ENCODE data around the gene PIGU.

Gene PIGU

DNA sequence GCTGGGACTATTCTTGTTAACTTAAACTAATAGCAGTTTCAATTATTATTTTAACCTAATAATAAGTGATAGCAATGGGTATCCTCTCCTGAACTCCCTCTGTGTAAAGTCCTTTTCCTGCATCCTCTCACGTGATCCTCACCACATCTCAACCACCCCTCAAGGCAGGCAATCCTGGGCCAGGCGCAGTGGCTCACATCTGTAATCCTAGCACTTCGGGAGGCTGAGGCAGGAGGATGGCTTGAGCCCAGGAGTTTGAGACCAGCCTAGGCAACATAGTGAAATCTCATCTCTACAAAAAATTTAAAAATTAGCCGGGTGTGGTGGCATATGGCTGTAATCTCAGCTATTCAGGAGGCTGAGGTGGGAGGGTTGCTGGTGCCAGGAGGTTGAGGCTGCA is 94.7 kb downstream of the PIGU start:
- H3K9ac ChIP-seq (ENCODE audit: insufficient read length): no peak overlapping the region
- TF ChIP-seq EZH2 (IDR thresholded peaks at IDR 0.05) (no peak), FOXP2 (optimal IDR thresholded peaks at IDR 0.05; ENCODE audit: control extremely low read depth, extremely low read length, insufficient read depth) (no peak), POLR2AphosphoS5 (IDR thresholded peaks at IDR 0.05; ENCODE audit: borderline replicate concordance, low read depth, low read length) (no peak)
- DNase-seq (ENCODE audit: low read depth, low spot score): no peak
- peaks cover 6% of the 10 kb centered on the region for H3K36me3 ChIP-seq (ENCODE audit: insufficient read depth, low read length)
- H3K4me3 ChIP-seq: no peak overlapping the region
- no peaks in the 10 kb centered on the region for H3K9me3 ChIP-seq (ENCODE audit: low read depth, low read length)
- H3K27ac ChIP-seq: peak overlapping the region; percentile 79

DNA sequence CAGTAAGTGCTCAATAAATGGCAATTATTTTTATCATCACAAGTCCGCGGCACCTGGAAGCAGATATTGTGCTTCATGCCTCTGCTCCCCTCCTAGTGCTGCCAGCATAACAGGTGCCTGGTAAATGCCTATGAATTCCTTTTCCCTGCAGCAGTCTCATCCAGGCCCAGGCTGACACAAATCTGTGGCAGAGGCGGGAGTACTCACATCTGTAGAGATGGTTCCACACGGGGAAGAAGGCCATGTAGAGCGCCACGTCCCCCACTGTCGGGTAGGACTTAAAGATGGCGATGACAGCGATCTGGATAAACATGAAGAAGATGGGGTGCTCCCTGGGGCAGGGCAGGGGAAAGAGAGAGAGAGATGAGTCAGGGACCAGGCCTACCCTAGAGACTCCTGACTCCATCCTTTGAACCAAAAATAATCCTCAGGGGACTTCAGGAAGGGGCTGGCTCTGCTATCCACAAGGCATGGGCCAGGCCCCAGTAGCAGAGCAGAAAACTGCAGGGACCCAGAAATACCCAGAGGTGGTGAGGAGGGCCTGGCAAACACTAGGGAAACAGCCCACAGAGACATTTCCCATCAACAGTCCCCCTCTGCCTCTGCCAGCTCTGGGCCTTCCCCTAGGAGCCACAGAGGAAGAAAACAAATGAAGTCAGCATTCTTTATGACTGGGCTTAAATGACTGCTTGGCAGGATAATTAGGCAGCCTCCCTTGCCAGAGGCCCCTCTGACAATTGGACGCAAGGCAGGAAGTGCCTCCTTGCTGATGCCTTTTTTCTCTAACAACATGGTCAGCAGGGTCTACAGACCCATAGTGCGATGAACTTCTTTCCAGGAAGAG is 95.3 kb downstream of the PIGU start:
- peak overlapping the region; percentile 36; the same call in 1 of the 2 replicates for H3K4me3 ChIP-seq
- H3K36me3 ChIP-seq (ENCODE audit: insufficient read depth, low read length): peaks cover 6% of the 10 kb centered on the region
- no peaks in the 10 kb centered on the region for H3K9me3 ChIP-seq (ENCODE audit: low read depth, low read length)
- no peak overlapping the region for H3K9ac ChIP-seq (ENCODE audit: insufficient read length)
- H3K27ac ChIP-seq: peak overlapping the region; percentile 79
- no peak for DNase-seq (ENCODE audit: low read depth, low spot score)
- TF ChIP-seq EZH2 (IDR thresholded peaks at IDR 0.05) (no peak), POLR2AphosphoS5 (IDR thresholded peaks at IDR 0.05; ENCODE audit: borderline replicate concordance, low read depth, low read length) (no peak), FOXP2 (optimal IDR thresholded peaks at IDR 0.05; ENCODE audit: control extremely low read depth, extremely low read length, insufficient read depth) (peak; percentile 79)

- no peak for DNase-seq (ENCODE audit: low read depth, low spot score)
- Histone ChIP-seq H3K4me3 (no peak overlapping the region), H3K27ac (no peak overlapping the region), H3K36me3 (ENCODE audit: insufficient read depth, low read length) (peaks cover 3% of the 10 kb centered on the region; the same call in 1 of the 2 replicates), H3K9me3 (ENCODE audit: low read depth, low read length) (no peaks in the 10 kb centered on the region), H3K9ac (ENCODE audit: insufficient read length) (no peak overlapping the region)
- TF ChIP-seq EZH2 (IDR thresholded peaks at IDR 0.05) (no peak), POLR2AphosphoS5 (IDR thresholded peaks at IDR 0.05; ENCODE audit: borderline replicate concordance, low read depth, low read length) (no peak), FOXP2 (optimal IDR thresholded peaks at IDR 0.05; ENCODE audit: control extremely low read depth, extremely low read length, insufficient read depth) (no peak)
Measured at GRCh38 chr20:34579979-34580940, 96.6 kb downstream of the PIGU start.

- DNase-seq (ENCODE audit: low read depth, low spot score): no peak
- no peaks in the 10 kb centered on the region; the same call in 1 of the 2 replicates for H3K36me3 ChIP-seq (ENCODE audit: insufficient read depth, low read length)
- no peak overlapping the region for H3K27ac ChIP-seq
- H3K9ac ChIP-seq (ENCODE audit: insufficient read length): no peak overlapping the region
- H3K4me3 ChIP-seq: no peak overlapping the region
- TF ChIP-seq EZH2 (IDR thresholded peaks at IDR 0.05) (no peak), FOXP2 (optimal IDR thresholded peaks at IDR 0.05; ENCODE audit: control extremely low read depth, extremely low read length, insufficient read depth) (no peak), POLR2AphosphoS5 (IDR thresholded peaks at IDR 0.05; ENCODE audit: borderline replicate concordance, low read depth, low read length) (no peak)
- no peaks in the 10 kb centered on the region for H3K9me3 ChIP-seq (ENCODE audit: low read depth, low read length)
Measured at GRCh38 chr20:34579191-34579978, 97.5 kb downstream of the PIGU start.

DNA sequence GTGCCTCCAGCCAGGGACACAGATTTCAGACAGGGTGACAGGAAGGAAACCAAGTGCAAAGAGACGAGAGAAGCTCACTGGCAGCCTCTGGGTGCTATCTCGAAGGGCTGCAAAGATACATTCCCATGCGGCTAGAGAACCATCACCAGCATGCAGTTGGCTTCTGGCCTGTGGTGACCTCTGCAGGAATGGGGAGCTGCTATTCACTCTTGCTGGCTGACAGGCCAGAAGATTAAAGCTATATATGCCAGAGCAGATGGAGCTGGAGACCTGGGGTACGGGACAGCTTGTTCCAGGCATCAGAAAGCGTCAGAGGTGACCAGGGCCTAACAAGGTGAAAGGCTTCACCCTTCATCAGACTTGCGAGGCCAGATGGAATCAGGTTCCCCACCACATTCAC is 98.4 kb downstream of the PIGU start:
- TF ChIP-seq POLR2AphosphoS5 (IDR thresholded peaks at IDR 0.05; ENCODE audit: borderline replicate concordance, low read depth, low read length): no peak
- TF ChIP-seq FOXP2 (optimal IDR thresholded peaks at IDR 0.05; ENCODE audit: control extremely low read depth, extremely low read length, insufficient read depth): no peak
- no peak for TF ChIP-seq EZH2 (IDR thresholded peaks at IDR 0.05)
- Histone ChIP-seq H3K36me3 (ENCODE audit: insufficient read depth, low read length) (no peaks in the 10 kb centered on the region; the same call in 1 of the 2 replicates), H3K4me3 (no peak overlapping the region), H3K9me3 (ENCODE audit: low read depth, low read length) (no peaks in the 10 kb centered on the region), H3K27ac (no peak overlapping the region), H3K9ac (ENCODE audit: insufficient read length) (no peak overlapping the region)
- DNase-seq (ENCODE audit: low read depth, low spot score): no peak

- H3K9me3 ChIP-seq (ENCODE audit: low read depth, low read length): no peaks in the 10 kb centered on the region
- TF ChIP-seq POLR2AphosphoS5 (IDR thresholded peaks at IDR 0.05; ENCODE audit: borderline replicate concordance, low read depth, low read length): no peak
- no peak for DNase-seq (ENCODE audit: low read depth, low spot score)
- H3K4me3 ChIP-seq: no peak overlapping the region
- H3K27ac ChIP-seq: no peak overlapping the region
- H3K36me3 ChIP-seq (ENCODE audit: insufficient read depth, low read length): no peaks in the 10 kb centered on the region; the same call in 1 of the 2 replicates
- no peak overlapping the region for H3K9ac ChIP-seq (ENCODE audit: insufficient read length)
Measured at GRCh38 chr20:34578025-34578424, 98.9 kb downstream of the PIGU start.

DNA sequence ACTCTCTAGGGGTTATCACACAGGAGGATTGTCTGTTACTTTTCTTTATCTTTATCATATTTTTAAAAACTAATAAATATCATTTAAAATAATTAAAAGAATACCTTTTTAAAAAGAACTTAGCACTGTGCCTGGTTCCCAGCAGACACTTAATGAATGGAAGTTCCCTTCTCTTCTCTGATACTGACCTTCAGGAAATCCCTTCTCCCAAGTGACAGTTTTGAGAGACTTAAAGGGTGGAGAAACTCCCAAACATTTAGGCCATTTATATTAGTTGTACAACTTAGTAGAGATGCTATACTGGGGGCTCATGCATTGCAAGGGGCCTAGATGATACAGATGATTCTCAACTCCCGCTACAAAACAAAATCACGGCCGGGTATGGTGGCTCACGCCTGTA is 99.8 kb downstream of the PIGU start:
- Histone ChIP-seq H3K9me3 (ENCODE audit: low read depth, low read length) (no peaks in the 10 kb centered on the region), H3K27ac (no peak overlapping the region), H3K36me3 (ENCODE audit: insufficient read depth, low read length) (no peaks in the 10 kb centered on the region; the same call in 1 of the 2 replicates), H3K4me3 (no peak overlapping the region), H3K9ac (ENCODE audit: insufficient read length) (no peak overlapping the region)
- no peak for DNase-seq (ENCODE audit: low read depth, low spot score)
- no peak for TF ChIP-seq EZH2 (IDR thresholded peaks at IDR 0.05)
- no peak for TF ChIP-seq POLR2AphosphoS5 (IDR thresholded peaks at IDR 0.05; ENCODE audit: borderline replicate concordance, low read depth, low read length)
- no peak for TF ChIP-seq FOXP2 (optimal IDR thresholded peaks at IDR 0.05; ENCODE audit: control extremely low read depth, extremely low read length, insufficient read depth)
